ENCODE measurements around the gene PITPNB.
A peak's percentile ranks its signal among the peaks of the same experiment; 100 is the strongest.

Gene PITPNB

DNA sequence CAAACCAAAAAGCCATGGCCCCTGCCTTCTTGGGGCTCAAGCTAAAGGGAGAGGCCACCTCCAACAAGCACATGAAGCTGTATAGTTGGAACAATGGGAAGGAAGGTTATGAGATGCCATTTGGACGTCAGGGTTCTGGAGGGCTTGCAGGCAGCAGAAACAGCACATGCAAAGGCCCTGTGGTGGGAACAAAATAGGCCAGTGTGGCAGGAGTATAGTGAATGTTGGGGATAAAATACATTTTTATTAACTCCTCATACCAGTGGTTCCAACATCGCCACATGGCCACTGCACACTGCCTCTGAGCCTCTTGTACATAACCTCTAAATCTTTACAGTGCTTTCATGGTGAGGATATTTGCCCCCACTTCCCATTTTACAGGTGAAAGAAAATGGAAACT, 85.3 kb downstream of the PITPNB start:
- in situ Hi-C loops (cut with HindIII; ENCODE audit: low pct_ligation_motif_present, low sequenced_read_pairs), result no loop called here
- Histone ChIP-seq H3K36me3 (replicated peaks) (no peaks in the 10 kb centered on the region), H3K27ac (no peak overlapping the region), H3K27me3 (replicated peaks) (no peaks in the 10 kb centered on the region), H3K4me3 (ENCODE audit: low read depth, low read length) (no peak overlapping the region)
- no peak for DNase-seq
- TF ChIP-seq CTCF (IDR thresholded peaks at IDR 0.05; ENCODE audit: low read depth, low read length, missing control alignments), result no peak

- no peak for DNase-seq
- no peak overlapping the region for H3K4me3 ChIP-seq (ENCODE audit: low read depth, low read length)
- H3K27ac ChIP-seq, result no peak overlapping the region
- no peak for TF ChIP-seq CTCF (IDR thresholded peaks at IDR 0.05; ENCODE audit: low read depth, low read length, missing control alignments)
- no peaks in the 10 kb centered on the region for H3K27me3 ChIP-seq (replicated peaks)
- no peaks in the 10 kb centered on the region for H3K36me3 ChIP-seq (replicated peaks)
- in situ Hi-C loops (cut with HindIII; ENCODE audit: low pct_ligation_motif_present, low sequenced_read_pairs), result no loop called here
Observed at GRCh38 chr22:27832606-27833005, 86.5 kb downstream of the PITPNB start.

DNA sequence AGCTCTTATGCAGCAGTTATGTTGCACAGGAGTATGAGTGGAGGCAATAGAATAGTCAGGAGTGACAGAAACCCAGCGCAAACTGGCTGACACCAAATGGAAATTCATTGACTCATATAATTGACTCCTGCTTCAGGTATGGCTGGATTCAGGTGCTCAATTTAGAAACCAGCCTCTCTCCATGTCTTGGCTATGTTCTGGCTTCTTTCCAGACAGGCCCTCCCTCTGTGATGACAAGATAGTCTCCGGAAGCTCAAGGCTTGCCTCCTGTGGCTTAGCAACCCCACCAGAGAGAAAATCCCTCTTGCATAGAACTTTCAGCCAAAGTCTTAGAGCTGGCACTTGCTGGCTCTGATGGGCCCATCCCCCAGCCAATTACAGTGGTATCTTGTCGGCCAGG, 89.4 kb downstream of the PITPNB start:
- Histone ChIP-seq H3K27ac (no peak overlapping the region), H3K27me3 (replicated peaks) (no peaks in the 10 kb centered on the region), H3K4me3 (ENCODE audit: low read depth, low read length) (no peak overlapping the region), H3K36me3 (replicated peaks) (no peaks in the 10 kb centered on the region)
- DNase-seq, result no peak
- in situ Hi-C loops (cut with HindIII; ENCODE audit: low pct_ligation_motif_present, low sequenced_read_pairs), result no loop called here
- no peak for TF ChIP-seq CTCF (IDR thresholded peaks at IDR 0.05; ENCODE audit: low read depth, low read length, missing control alignments)

- no peak overlapping the region for H3K27ac ChIP-seq
- no peak for DNase-seq
- in situ Hi-C loops (cut with HindIII; ENCODE audit: low pct_ligation_motif_present, low sequenced_read_pairs), result no loop called here
- H3K27me3 ChIP-seq (replicated peaks), result no peaks in the 10 kb centered on the region
- TF ChIP-seq CTCF (IDR thresholded peaks at IDR 0.05; ENCODE audit: low read depth, low read length, missing control alignments), result no peak
- no peaks in the 10 kb centered on the region for H3K36me3 ChIP-seq (replicated peaks)
- H3K4me3 ChIP-seq (ENCODE audit: low read depth, low read length), result no peak overlapping the region
Observed at GRCh38 chr22:27827604-27828587, 91.2 kb downstream of the PITPNB start.

GRCh38 chr22:27825174-27825573, 93.9 kb downstream of the PITPNB start:
- DNase-seq, result no peak
- Histone ChIP-seq H3K4me3 (ENCODE audit: low read depth, low read length) (no peak overlapping the region), H3K36me3 (replicated peaks) (no peaks in the 10 kb centered on the region), H3K27me3 (replicated peaks) (no peaks in the 10 kb centered on the region), H3K27ac (no peak overlapping the region)
- TF ChIP-seq CTCF (IDR thresholded peaks at IDR 0.05; ENCODE audit: low read depth, low read length, missing control alignments), result peak; percentile 67
- in situ Hi-C loops (cut with HindIII; ENCODE audit: low pct_ligation_motif_present, low sequenced_read_pairs), result no loop called here

All from brain microvascular endothelial cell (primary cell).